SIG-M5 treated with dmso at 0.1 percent for 504 hours (cell line): ENCODE data around the gene GAS2.

Source experiments
- DNase-seq: peaks from one replicate; lab custom pipeline; 2025; ENCODE audit not compliant: unreplicated experiment; lab: John Stamatoyannopoulos, UW

The GAS2 gene

GRCh38 chr11:22786475-22786874 lies 120.1 kb downstream of the GAS2 start:
- DNase-seq = no peak

GRCh38 chr11:22787055-22787454 lies 120.6 kb downstream of the GAS2 start:
- no peak for DNase-seq

- peak; percentile 19 for DNase-seq
Observed at GRCh38 chr11:22787551-22788162, 121.2 kb downstream of the GAS2 start.

- DNase-seq = no peak
Observed at GRCh38 chr11:22792497-22792896, 126.1 kb downstream of the GAS2 start.

GRCh38 chr11:22795914-22796313 lies 129.5 kb downstream of the GAS2 start:
- no peak for DNase-seq

GRCh38 chr11:22797047-22797446 lies 130.6 kb downstream of the GAS2 start:
- DNase-seq = no peak

GRCh38 chr11:22798901-22799300 lies 132.5 kb downstream of the GAS2 start:
- no peak for DNase-seq

- no peak for DNase-seq
Observed at GRCh38 chr11:22800482-22800881, 134.1 kb downstream of the GAS2 start.

- DNase-seq = no peak
Observed at GRCh38 chr11:22802861-22803260, 136.4 kb downstream of the GAS2 start.

- DNase-seq = no peak
Observed at GRCh38 chr11:22807391-22807790, 141.0 kb downstream of the GAS2 start.

GRCh38 chr11:22807855-22808570 lies 141.6 kb downstream of the GAS2 start:
- DNase-seq = no peak

GRCh38 chr11:22808571-22809197 lies 142.3 kb downstream of the GAS2 start:
- no peak for DNase-seq

GRCh38 chr11:22809893-22810292 lies 143.5 kb downstream of the GAS2 start:
- DNase-seq = no peak

GRCh38 chr11:22822203-22822602 lies 155.8 kb downstream of the GAS2 start:
- no peak for DNase-seq

GRCh38 chr11:22828373-22828772 lies 162.0 kb downstream of the GAS2 start:
- no peak for DNase-seq

GRCh38 chr11:22829231-22830081 lies 163.0 kb downstream of the GAS2 start, which contains the start of gene SVIP:
TSS of gene SVIP (minus strand) at chr11:22829801. CDS start at chr11:22829748, 53 bp downstream.
- DNase-seq = peak; percentile 11

- DNase-seq = no peak
Observed at GRCh38 chr11:22830082-22830414, 163.6 kb downstream of the GAS2 start.

- no peak for DNase-seq
Observed at GRCh38 chr11:22832315-22833015, 166.1 kb downstream of the GAS2 start.

GRCh38 chr11:22846726-22847125 lies 180.3 kb downstream of the GAS2 start:
- DNase-seq = no peak

GRCh38 chr11:22851477-22851876 lies 185.1 kb downstream of the GAS2 start:
- DNase-seq = no peak

- DNase-seq = no peak
Observed at GRCh38 chr11:22859756-22860155, 193.3 kb downstream of the GAS2 start.
